ENCODE data around the gene C11orf24. TPM values are rescaled to one million over a fixed set of nuclear protein-coding genes. Genes with fewer than 3 reads are reported as not detected.

Gene C11orf24
- polyA plus RNA-seq = 74.5 TPM
- long read RNA-seq, donor 1, transcript C11orf24-201 (4 exons, 2,063 nt) = major isoform, 13 of 14 reads
- long read RNA-seq, donor 1, partial matches to known transcripts = 0 of 14 reads
- long read RNA-seq, donor 1, other reads (novel, unspliced or antisense) = 0 of 14 reads
- long read RNA-seq, donor 2, transcript C11orf24-201 (4 exons, 2,063 nt) = major isoform, 29 of 39 reads
- long read RNA-seq, donor 2, partial matches to known transcripts = 8 of 39 reads
- long read RNA-seq, donor 2, other reads (novel, unspliced or antisense) = 0 of 39 reads
- long read RNA-seq, donor 3 = 0 reads
- long read RNA-seq, donor 4, partial matches to known transcripts = 0 of 3 reads
- long read RNA-seq, donor 4, other reads (novel, unspliced or antisense) = 0 of 3 reads
- long read RNA-seq, donor 5, partial matches to known transcripts = 0 of 5 reads
- long read RNA-seq, donor 5, other reads (novel, unspliced or antisense) = 0 of 5 reads
- long read RNA-seq, donor 6, transcript C11orf24-201 (4 exons, 2,063 nt) = major isoform, 25 of 35 reads
- long read RNA-seq, donor 6, partial matches to known transcripts = 7 of 35 reads
- long read RNA-seq, donor 6, other reads (novel, unspliced or antisense) = 0 of 35 reads
- long read RNA-seq, donor 7, transcript C11orf24-201 (4 exons, 2,063 nt) = major isoform, 9 of 16 reads
- long read RNA-seq, donor 7, partial matches to known transcripts = 6 of 16 reads
- long read RNA-seq, donor 7, other reads (novel, unspliced or antisense) = 0 of 16 reads
- long read RNA-seq, donor 8, transcript C11orf24-201 (4 exons, 2,063 nt) = major isoform, 47 of 64 reads
- long read RNA-seq, donor 8, partial matches to known transcripts = 14 of 64 reads
- long read RNA-seq, donor 8, other reads (novel, unspliced or antisense) = 0 of 64 reads
- long read RNA-seq, donor 9, transcript C11orf24-201 (4 exons, 2,063 nt) = major isoform, 20 of 53 reads
- long read RNA-seq, donor 9, partial matches to known transcripts = 32 of 53 reads
- long read RNA-seq, donor 9, other reads (novel, unspliced or antisense) = 0 of 53 reads
- long read RNA-seq, donor 10, transcript C11orf24-201 (4 exons, 2,063 nt) = major isoform, 28 of 47 reads
- long read RNA-seq, donor 10, partial matches to known transcripts = 13 of 47 reads
- long read RNA-seq, donor 10, other reads (novel, unspliced or antisense) = 0 of 47 reads
- long read RNA-seq, donor 11, transcript C11orf24-201 (4 exons, 2,063 nt) = major isoform, 13 of 15 reads
- long read RNA-seq, donor 11, partial matches to known transcripts = 0 of 15 reads
- long read RNA-seq, donor 11, other reads (novel, unspliced or antisense) = 0 of 15 reads

DNA sequence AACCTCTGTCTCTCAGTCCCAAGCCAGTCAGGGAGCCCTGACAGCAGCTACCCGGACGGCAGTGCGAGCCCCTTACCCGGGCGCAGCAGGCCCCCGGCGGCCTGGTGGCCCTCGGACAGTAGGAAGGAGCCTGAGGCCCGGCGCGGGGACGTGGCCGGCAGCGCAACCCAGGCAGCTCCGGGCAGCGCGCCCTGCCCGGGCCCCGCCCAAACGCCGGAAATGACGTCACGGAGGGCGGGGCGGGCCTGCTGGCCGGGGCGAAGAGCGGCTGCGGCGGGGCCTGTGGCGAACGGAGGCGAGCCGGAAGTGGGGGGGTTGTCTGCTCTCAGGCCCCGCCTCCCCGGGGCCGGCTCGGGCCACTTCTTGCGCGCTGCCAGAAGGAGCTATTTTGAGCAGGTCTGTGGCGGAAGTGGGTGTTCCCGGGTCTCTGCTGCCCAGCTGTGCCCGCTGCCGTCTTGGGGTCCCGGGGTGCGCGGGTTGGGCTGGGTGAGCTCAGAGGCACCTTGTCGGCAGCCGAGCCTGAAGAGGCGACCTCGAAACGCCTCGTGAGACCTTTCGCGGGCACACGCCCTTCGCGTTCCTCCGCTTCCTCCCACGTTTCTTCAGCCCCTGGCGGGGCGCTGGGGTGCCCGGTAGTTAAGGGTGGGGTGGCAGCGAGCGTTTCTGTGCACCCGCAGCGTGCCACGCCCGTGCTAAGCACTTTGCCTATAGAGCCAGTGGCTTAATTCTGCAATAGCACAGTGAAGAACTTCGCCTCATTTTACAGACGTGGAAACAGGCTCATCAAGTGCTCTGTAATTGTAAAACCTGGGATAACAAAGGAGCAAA, at the start of gene C11orf24:
Gene C11orf24 (minus strand): TSS at position 193 of the 828 bp plus-strand sequence. CDS start 8,206 bp downstream, outside the sequence.
- no CpG with 5 or more reads among the region's 71 CpGs for WGBS (ENCODE audit: insufficient coverage, low lambda C conversion rate)
- no peaks in the 10 kb centered on the region for H3K9me3 ChIP-seq (ENCODE audit: control insufficient read depth, low read depth, low read length)
- H3K27me3 ChIP-seq (ENCODE audit: control insufficient read depth, insufficient read depth, low read length) = no peaks in the 10 kb centered on the region
- peak within 1 kb of the TSS; percentile 95 for H3K27ac ChIP-seq (ENCODE audit: low read length)
- peak within 1 kb of the TSS; percentile 96 for H3K4me3 ChIP-seq (ENCODE audit: low read length)
- peak; percentile 93 to 97 for DNase-seq
- peaks cover 15% of the 10 kb centered on the region for H3K4me1 ChIP-seq (ENCODE audit: control insufficient read depth, insufficient read depth, low read length)
- peaks cover 17% of the 10 kb centered on the region for H3K36me3 ChIP-seq (ENCODE audit: control insufficient read depth, insufficient read depth, low read length)

GRCh38 chr11:68317147-68317785, 45.5 kb upstream of the C11orf24 start:
- Histone ChIP-seq H3K4me1 (ENCODE audit: control insufficient read depth, insufficient read depth, low read length) (peaks cover 52% of the 10 kb centered on the region), H3K27me3 (ENCODE audit: control insufficient read depth, insufficient read depth, low read length) (no peaks in the 10 kb centered on the region), H3K9me3 (ENCODE audit: control insufficient read depth, low read depth, low read length) (no peaks in the 10 kb centered on the region), H3K36me3 (ENCODE audit: control insufficient read depth, insufficient read depth, low read length) (no peaks in the 10 kb centered on the region), H3K27ac (ENCODE audit: low read length) (no peak overlapping the region), H3K4me3 (ENCODE audit: low read length) (no peak overlapping the region)
- DNase-seq = no peak
- no CpG with 5 or more reads among the region's 15 CpGs for WGBS (ENCODE audit: insufficient coverage, low lambda C conversion rate)

GRCh38 chr11:68315171-68315920, 43.6 kb upstream of the C11orf24 start:
- Histone ChIP-seq H3K4me1 (ENCODE audit: control insufficient read depth, insufficient read depth, low read length) (peaks cover 45% of the 10 kb centered on the region), H3K27ac (ENCODE audit: low read length) (peak overlapping the region; percentile 93), H3K36me3 (ENCODE audit: control insufficient read depth, insufficient read depth, low read length) (no peaks in the 10 kb centered on the region), H3K9me3 (ENCODE audit: control insufficient read depth, low read depth, low read length) (no peaks in the 10 kb centered on the region), H3K27me3 (ENCODE audit: control insufficient read depth, insufficient read depth, low read length) (no peaks in the 10 kb centered on the region), H3K4me3 (ENCODE audit: low read length) (peak overlapping the region; percentile 92)
- peak; percentile 70 to 90 for DNase-seq
- whole genome bisulfite sequencing (ENCODE audit: insufficient coverage, low lambda C conversion rate) = no CpG with 5 or more reads among the region's 19 CpGs

- peak overlapping the region; percentile 93 for H3K27ac ChIP-seq (ENCODE audit: low read length)
- peaks cover 52% of the 10 kb centered on the region for H3K4me1 ChIP-seq (ENCODE audit: control insufficient read depth, insufficient read depth, low read length)
- peak in 1 of 2 donors; percentile 64 for DNase-seq
- no peaks in the 10 kb centered on the region for H3K9me3 ChIP-seq (ENCODE audit: control insufficient read depth, low read depth, low read length)
- no peaks in the 10 kb centered on the region for H3K27me3 ChIP-seq (ENCODE audit: control insufficient read depth, insufficient read depth, low read length)
- peak overlapping the region; percentile 92 for H3K4me3 ChIP-seq (ENCODE audit: low read length)
- no peaks in the 10 kb centered on the region for H3K36me3 ChIP-seq (ENCODE audit: control insufficient read depth, insufficient read depth, low read length)
- 0% methylated on average over 1 of the region's 27 CpGs for WGBS (ENCODE audit: insufficient coverage, low lambda C conversion rate)
Observed at GRCh38 chr11:68314203-68315170, 42.7 kb upstream of the C11orf24 start.

- DNase-seq = peak in 1 of 2 donors; percentile 61
- Histone ChIP-seq H3K4me3 (ENCODE audit: low read length) (peak overlapping the region; percentile 92), H3K27me3 (ENCODE audit: control insufficient read depth, insufficient read depth, low read length) (no peaks in the 10 kb centered on the region), H3K4me1 (ENCODE audit: control insufficient read depth, insufficient read depth, low read length) (peaks cover 53% of the 10 kb centered on the region), H3K36me3 (ENCODE audit: control insufficient read depth, insufficient read depth, low read length) (no peaks in the 10 kb centered on the region), H3K27ac (ENCODE audit: low read length) (peak overlapping the region; percentile 93), H3K9me3 (ENCODE audit: control insufficient read depth, low read depth, low read length) (no peaks in the 10 kb centered on the region)
- WGBS (ENCODE audit: insufficient coverage, low lambda C conversion rate) = no CpG with 5 or more reads among the region's 19 CpGs
Observed at GRCh38 chr11:68313574-68314202, 41.9 kb upstream of the C11orf24 start.

DNA sequence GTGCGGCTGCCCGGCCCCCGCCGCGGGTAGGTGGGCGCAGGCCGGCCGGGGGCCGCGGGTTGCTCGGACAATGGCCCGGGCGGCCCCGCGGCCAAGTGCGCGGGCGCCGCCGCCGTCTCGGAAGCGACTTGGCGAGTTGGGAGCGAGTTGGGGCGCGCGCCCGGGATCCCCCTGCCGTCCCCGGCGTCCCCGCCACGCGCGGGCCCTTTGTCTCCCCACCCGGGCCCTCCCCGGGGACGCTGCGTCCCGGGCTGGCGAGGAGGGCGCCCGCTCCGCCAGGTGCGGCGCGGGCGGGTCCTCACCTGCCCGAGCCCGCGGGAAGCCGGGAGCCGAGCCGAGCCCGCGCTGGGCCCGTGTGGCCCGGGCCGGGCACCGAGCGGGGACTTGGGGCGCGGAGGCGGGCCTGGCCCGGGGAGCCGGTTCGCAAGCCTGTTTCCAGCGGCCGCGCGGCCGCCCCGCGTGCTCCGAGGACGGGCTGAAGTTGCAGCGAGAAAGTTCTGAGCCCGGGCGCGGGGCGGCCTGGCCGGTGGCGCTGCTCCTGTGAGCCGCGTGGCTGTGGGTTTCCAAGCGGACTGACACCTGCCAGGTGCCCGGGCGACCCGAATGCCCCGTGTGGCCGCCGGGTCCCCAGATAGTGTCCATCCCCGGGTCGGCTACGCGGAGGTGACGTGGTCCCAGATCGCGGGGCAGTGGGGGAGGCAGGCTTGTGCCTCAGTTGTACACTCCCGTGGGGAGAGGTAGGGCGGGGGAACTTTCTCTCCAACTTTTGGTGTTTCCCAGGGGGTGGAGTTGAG, 41.2 kb upstream of the C11orf24 start:
- DNase-seq = peak in 1 of 2 donors; percentile 37
- WGBS (ENCODE audit: insufficient coverage, low lambda C conversion rate) = no CpG with 5 or more reads among the region's 102 CpGs
- no peaks in the 10 kb centered on the region for H3K9me3 ChIP-seq (ENCODE audit: control insufficient read depth, low read depth, low read length)
- H3K4me3 ChIP-seq (ENCODE audit: low read length) = peak overlapping the region; percentile 92
- peak overlapping the region; percentile 93 for H3K27ac ChIP-seq (ENCODE audit: low read length)
- peaks cover 53% of the 10 kb centered on the region for H3K4me1 ChIP-seq (ENCODE audit: control insufficient read depth, insufficient read depth, low read length)
- H3K36me3 ChIP-seq (ENCODE audit: control insufficient read depth, insufficient read depth, low read length) = no peaks in the 10 kb centered on the region
- H3K27me3 ChIP-seq (ENCODE audit: control insufficient read depth, insufficient read depth, low read length) = no peaks in the 10 kb centered on the region

DNA sequence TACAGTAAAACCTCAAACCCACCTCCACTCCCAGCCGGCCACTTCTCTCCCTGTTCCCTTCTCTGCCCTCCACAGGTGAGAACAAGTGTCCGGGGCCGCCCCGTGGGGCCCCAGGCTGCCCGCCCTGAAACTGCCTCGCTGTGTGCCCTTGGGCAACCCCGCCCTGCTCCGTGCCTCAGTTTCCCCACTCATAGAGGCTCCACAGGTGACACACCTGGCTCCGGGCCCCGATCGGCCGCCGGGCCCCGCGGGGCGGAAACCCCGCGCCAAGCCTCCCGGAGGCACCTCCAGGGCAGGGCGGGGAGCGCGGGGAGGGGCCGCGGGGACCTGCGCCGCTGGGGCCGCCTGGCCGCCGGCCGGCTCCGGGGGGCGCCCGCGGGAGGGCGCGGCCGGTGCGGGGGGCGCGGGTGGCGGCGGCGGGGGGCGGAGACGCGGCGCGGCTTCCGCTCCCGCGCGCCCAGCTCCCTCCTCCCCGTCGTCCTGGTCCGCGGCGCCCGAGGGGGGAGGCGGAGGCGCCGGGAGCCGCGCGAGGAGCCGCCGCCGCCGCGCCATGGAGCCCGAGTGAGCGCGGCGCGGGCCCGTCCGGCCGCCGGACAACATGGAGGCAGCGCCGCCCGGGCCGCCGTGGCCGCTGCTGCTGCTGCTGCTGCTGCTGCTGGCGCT, 40.5 kb upstream of the C11orf24 start, which contains the start of gene LRP5:
Gene LRP5 (plus strand): TSS at position 475 of the 663 bp plus-strand sequence. CDS start 124 bp downstream, at position 599.
- Histone ChIP-seq H3K36me3 (ENCODE audit: control insufficient read depth, insufficient read depth, low read length) (no peaks in the 10 kb centered on the region), H3K9me3 (ENCODE audit: control insufficient read depth, low read depth, low read length) (no peaks in the 10 kb centered on the region), H3K27ac (ENCODE audit: low read length) (peak within 1 kb of the TSS; percentile 93), H3K4me1 (ENCODE audit: control insufficient read depth, insufficient read depth, low read length) (peaks cover 51% of the 10 kb centered on the region), H3K4me3 (ENCODE audit: low read length) (peak within 1 kb of the TSS; percentile 92), H3K27me3 (ENCODE audit: control insufficient read depth, insufficient read depth, low read length) (no peaks in the 10 kb centered on the region)
- WGBS (ENCODE audit: insufficient coverage, low lambda C conversion rate) = 0% methylated on average over 1 of the region's 85 CpGs
- peak in 1 of 2 donors; percentile 78 for DNase-seq

Measured in large intestine (tissue), 12 donors.